HG02759 (cell line): ENCODE results near the gene SLC4A3.
"Not testable (repeated sequence)": the region's sequence is repeated elsewhere in the genome, so short reads cannot be mapped to it uniquely, and the experiment has no call there.

Experiments used
- ATAC-seq: cut with Tn5 transposase; IDR thresholded peaks from one replicate; pipeline ENCODE4 v1.9.1; 2021; ENCODE audit warnings: mild to moderate bottlenecking, moderate library complexity; ENCODE audit not compliant: unreplicated experiment

Gene SLC4A3

DNA sequence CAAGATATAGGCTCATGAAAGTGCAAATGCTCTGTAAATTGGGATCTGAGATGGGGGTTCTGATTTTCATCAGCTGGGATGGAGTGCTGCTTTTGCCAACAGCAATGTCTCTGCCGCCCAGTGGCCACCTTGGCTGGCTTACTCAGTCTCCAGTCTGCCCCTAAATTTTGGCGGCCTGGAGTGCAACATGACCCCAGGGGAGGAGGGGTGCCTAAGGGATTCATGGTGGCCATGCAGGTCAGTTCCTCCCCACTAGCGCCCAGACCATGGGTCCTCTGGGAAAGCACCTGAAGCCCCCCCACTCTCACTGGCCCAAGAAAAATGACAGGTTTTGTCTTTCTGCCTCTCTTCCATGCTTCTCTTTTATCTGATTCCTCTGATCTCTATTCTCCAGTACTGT lies 45.0 kb downstream of the SLC4A3 start:
- ATAC-seq, result no peak

DNA sequence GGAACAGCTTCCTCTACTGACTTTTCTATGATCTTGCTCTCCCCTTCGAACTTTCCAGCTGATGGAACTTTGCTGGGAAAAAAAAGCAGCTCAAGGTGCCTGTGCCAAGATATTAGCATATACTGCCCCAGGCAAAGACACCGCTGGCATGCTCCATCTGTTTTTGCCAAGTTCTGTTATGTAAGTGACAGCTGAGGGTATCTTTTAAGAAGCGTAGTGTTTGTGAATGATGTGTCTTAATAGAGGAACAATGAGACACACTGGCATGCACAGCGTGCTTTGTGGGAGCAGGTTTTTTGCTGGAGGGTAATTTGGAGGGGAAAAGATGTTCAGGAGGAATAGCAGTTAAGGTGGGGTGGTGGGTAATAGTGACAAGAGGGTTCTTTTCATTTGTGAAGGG lies 47.8 kb downstream of the SLC4A3 start:
- no peak for ATAC-seq

DNA sequence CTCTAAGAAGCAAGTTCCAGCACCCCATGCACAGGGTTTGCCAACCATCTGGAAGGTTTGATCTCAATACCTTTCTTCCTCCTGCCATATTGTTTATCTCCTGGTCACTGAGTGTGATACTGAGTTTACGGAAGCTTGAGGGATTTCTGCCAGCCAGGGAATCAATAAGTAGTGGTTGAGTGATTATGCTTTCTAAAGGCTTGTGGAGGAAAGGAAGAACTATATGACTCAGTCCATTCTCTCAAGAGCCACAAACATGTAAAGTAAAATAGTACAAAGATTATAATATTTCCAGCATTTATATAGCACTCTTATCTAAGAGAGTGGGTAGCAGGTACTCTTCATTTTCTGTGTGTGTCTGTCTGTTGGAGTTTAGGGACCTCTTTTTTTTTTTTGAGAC lies 49.2 kb downstream of the SLC4A3 start:
- no peak for ATAC-seq

DNA sequence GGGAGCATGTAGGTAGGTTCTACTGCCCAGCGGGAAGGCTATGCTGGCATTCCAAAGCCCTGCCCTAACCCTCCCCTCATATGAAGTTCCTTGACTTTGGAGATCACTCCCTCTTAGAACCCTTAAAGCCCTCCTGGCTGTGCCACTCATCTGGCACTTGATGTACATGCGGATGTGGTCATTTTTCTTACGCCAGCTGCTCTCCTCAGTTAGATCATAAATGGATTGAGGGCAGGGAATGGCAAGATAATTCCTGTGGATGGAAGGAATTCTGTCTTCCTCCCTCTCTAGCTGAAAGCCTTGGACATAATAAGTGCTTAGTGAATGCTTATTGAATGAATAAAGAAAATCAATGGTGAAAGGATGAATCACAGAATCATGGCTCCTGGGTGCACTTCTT lies 51.6 kb downstream of the SLC4A3 start:
- no peak for ATAC-seq

DNA sequence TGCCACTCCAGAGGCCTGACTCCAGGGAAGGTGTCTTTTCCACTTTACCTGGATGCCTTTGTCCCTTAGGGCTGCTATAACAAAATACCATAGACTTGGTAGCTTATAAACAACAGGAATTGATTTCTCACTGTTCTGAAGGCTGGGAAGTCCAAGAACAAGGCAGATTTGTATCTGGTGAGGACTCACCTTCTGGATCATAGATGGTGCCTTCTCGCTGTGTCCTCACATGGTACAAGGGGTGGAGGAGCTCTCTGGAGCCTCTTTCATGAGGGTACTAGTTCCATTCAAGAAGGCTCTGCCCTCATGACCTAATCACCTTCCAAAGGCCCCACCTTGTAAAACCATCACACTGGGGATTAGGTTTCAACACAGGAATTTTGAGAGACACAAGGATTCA lies 52.1 kb downstream of the SLC4A3 start:
- ATAC-seq, result no peak

DNA sequence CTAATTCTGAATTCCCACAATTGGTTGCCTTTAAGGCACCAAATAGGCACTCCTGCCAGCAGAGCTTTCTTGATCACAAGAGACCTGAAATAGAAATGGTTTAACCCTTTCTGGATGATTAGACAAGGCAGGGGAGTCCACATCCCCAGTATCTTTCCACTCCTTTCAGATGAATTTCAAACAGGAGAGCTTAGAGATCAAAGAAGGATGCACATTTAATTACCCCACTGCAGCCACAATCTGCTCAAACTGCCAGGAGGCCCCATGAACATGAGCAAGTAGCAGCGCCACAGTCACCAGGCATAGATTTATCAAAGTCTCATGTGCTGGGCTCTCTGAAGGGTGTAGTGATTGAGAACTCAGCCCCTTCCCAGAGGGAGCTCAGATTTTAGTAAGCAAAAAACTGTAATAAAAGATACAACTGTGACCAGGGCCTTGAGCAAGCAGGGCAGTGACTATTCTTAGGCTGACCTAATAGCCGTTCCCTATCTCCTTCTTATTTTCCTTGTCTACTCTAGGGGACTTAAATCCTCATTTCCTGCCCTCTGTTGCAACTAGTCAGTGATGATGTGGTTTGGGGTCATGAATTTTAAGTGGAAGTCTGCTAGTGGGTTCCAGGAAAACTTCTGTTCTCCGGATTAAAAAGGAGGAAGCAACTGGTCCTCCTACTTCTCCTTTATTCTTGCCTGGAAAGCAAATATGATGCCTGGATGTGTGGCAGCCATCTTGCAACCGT lies 53.7 kb downstream of the SLC4A3 start:
- ATAC-seq, result no peak

DNA sequence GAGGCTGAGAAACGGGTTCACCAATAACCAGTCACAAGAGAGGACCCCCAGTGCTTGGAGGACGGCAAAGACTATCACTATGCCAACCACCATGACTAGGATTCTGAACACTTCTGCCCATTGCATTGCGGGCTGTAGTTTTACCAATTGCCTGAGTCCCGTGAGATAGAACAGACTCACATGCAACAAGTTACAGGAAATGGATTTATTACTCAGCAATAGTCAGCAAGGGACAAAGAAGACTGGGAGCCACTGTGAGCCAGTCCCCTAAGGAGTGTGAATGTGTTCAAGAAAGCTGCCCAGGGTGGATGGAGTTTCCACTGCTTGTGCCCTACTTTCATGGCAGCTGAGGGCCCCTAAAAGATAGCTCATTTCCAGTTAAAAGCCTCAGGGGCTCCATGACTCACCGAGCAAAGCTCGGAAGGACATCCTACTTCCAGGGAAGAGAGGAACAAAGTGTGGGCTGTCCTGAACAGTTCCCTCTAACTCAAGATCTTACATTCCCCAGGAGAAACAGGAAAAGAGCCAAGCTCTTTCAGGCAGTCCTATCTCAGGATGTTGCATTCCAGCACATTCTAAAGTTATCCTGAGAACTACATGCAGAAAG lies 54.4 kb downstream of the SLC4A3 start:
- no peak for ATAC-seq

DNA sequence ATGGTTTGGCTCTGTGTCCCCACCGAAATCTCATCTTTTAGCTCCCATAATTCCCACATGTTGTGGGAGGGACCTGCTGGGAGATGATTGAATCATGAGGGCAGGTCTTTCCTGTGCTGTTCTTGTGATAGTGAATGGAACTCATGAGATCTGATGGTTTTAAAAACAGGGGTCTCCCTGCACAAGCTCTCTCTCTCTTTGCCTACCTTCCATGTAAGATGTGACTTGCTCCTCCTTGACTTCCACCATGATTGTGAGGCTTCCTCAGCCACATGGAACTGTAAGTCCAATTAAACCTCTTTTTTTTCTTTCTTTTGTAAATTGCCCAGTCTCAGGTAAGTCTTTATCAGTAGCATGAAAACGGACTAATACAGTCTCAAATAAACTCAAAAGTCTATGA lies 56.0 kb downstream of the SLC4A3 start:
- ATAC-seq, result not testable (repeated sequence)

DNA sequence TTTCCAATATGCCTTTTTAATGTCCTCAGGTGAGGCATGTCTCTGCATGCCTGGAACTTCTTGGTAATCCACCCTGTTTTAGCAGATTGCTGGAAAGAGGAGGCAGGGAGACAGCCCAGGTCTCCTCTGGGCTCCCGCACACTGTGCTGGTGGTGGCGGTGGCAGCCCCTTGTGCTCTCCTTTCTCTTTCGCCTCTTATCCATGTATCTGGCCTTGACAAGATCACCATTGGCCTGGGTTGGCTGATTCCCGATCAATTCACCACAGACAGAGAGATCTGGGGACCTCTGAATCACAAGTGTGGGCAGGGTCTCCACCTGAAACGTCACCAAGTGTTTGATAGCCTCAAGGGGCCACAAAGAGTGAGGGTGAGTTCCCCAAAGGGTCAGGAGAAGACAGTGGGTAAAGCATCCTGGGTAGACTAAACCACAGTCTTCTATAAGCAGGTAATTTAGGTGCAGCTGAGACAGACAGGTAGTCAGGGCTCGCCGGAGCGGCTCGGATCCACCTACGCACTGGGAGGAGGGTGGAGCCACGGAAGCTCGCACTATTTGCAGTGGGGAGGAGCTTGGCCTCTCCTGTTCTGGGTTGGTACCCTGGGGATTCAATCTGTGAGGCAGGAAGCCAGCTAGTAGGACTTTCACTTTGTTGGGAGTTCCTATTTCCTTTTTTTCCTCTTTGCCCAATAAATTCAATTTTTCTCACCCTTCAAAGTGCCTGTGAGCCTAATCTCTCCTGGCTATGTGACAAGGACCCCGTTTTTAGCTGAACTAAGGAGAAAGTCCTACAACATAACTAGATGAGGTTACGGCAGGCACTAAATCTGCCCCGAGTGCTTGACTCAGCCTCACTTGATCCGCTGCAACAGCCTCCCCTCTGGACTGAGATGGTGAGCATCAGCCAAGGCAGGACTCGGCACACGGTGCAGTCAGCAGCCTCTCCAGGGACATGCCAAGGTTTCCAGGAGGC lies 57.6 kb downstream of the SLC4A3 start:
- peak; percentile 99 for ATAC-seq

DNA sequence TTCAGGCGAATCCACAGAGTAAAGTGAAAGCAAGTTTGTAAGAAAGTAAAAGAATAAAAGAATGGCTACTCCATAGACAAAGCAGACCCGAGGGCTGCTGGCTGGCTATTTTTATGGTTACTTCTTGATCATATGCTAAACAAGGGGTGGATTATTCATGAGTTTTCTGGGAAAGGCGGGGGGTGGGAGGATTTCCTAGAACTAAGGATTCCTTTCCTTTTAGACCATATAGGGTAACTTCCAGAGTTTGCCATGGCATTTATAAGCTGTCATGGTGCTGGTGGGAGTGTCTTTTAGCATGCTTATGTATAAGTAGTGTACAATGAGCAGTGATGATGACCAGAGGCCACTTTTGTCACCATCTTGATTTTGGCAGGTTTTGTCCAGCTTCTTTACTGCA lies 59.8 kb downstream of the SLC4A3 start:
- ATAC-seq, result no peak

DNA sequence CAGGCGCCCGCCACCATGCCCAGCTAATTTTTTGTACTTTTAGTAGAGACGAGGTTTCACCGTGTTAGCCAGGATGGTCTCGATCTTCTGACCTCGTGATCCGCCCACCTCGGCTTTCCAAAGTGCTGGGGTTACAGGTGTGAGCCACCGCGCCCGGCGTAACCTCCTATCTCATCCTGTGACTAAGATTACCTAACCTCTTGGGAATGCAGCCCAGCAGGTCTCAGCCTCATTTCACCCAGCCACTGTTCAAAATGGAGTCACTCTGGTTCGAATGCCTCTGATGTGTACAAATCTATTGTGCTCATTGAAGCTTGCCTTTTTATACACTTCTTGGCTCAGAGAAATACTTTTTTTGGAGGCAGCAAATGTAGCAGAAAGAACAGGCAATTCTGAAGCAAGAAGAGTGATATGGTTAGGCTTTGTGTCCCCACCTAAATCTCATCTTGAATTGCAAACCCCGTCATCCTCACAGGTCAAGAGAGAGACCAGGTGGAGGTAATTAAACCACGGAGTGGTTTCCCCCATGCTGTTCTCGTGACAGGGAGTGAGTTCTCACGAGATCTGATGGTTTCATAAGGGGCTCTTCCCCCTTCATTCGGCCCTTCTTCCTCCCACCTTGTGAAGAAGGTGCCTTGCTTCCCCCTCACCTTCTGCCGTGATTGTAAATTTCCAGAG lies 60.6 kb downstream of the SLC4A3 start:
- ATAC-seq, result no peak

GRCh38 chr2:219688560-219689445 lies 61.4 kb downstream of the SLC4A3 start:
- ATAC-seq, result no peak

GRCh38 chr2:219689676-219690628 lies 62.5 kb downstream of the SLC4A3 start:
- peak; percentile 24 for ATAC-seq

- no peak for ATAC-seq
Observed at GRCh38 chr2:219691571-219691970, 64.1 kb downstream of the SLC4A3 start.
